CD4-positive, alpha-beta T cell (primary cell): ENCODE data around the gene KCNIP4. TPM values are rescaled to one million over a fixed set of nuclear protein-coding genes. Genes with fewer than 3 reads are reported as not detected.

Source experiments
- ATAC-seq: fragments of 200-7000 bp; cut with Tn5 transposase; one replicate; pipeline ENCODE4 v1.10.0; 2022; ENCODE audit warnings: mild to moderate bottlenecking; ENCODE audit not compliant: poor library complexity
- CTCF ChIA-PET: fragments of 350-600 bp; sonication (Branson Sonifier 250); formaldehyde crosslinking; loops from one replicate; lab custom pipeline; 2021; ENCODE audit warnings: antibody characterized with exemption, inconsistent platforms; lab: Charles Lee
- POLR2A ChIA-PET: fragments of 350-600 bp; sonication (Branson Sonifier 250); formaldehyde crosslinking; loops from one replicate; lab custom pipeline; 2021; ENCODE audit warnings: antibody characterized with exemption, inconsistent platforms; lab: Charles Lee
- DNase-seq, 14 experiments: peaks; one replicate each; pipeline ENCODE4 v3.0.0-alpha.2; 2013 to 2020; ENCODE audit warnings: mixed read lengths in 2 of 14
- H3K27ac ChIP-seq, 2 donors: one replicate each; pipeline versions ENCODE4 v1.5.1 to v1.7.0; 2013; ENCODE audit warnings: low read length in 2 of 2, low read depth in 1 of 2, mild to moderate bottlenecking in 1 of 2
- H3K27me3 ChIP-seq, 2 experiments: 1 replicate in 1 of 2; 2 replicates in 1 of 2; pipeline versions ENCODE4 v1.6.1 to v1.7.0; 2013; ENCODE audit warnings: low read length in 2 of 2, control low read depth in 1 of 2, mild to moderate bottlenecking in 1 of 2, moderate library complexity in 1 of 2; ENCODE audit not compliant: insufficient read depth in 2 of 2, control insufficient read depth in 1 of 2
- H3K36me3 ChIP-seq: one replicate; pipeline ENCODE4 v1.6.1; 2013; ENCODE audit warnings: low read length, control low read depth; ENCODE audit not compliant: insufficient read depth
- H3K4me1 ChIP-seq: one replicate; pipeline ENCODE4 v1.6.1; 2013; ENCODE audit warnings: low read length, control low read depth; ENCODE audit not compliant: insufficient read depth
- H3K4me3 ChIP-seq: one replicate; pipeline ENCODE4 v1.5.1; 2013; ENCODE audit warnings: mild to moderate bottlenecking, low read length, moderate library complexity
- H3K9me3 ChIP-seq, 2 experiments: 1 replicate in 1 of 2; 2 replicates in 1 of 2; pipeline versions ENCODE4 v1.6.1 to v1.7.0; 2013; ENCODE audit warnings: low read length in 2 of 2, mild to moderate bottlenecking in 2 of 2, control low read depth in 1 of 2, moderate library complexity in 1 of 2; ENCODE audit not compliant: control insufficient read depth in 1 of 2, insufficient read depth in 1 of 2
- H3K27ac Mint-ChIP-seq: one replicate; pipeline ENCODE4 v1.8.0; 2020; ENCODE audit warnings: mixed read lengths
- H3K27me3 Mint-ChIP-seq: one replicate; pipeline ENCODE4 v1.8.0; 2021; ENCODE audit warnings: mixed read lengths
- H3K36me3 Mint-ChIP-seq: one replicate; pipeline ENCODE4 v1.8.0; 2021; ENCODE audit warnings: low read depth, mixed read lengths
- H3K4me1 Mint-ChIP-seq: one replicate; pipeline ENCODE4 v1.8.0; 2021; ENCODE audit warnings: low read depth, mixed read lengths
- H3K4me3 Mint-ChIP-seq: one replicate; pipeline ENCODE4 v1.8.0; 2020; ENCODE audit warnings: mild to moderate bottlenecking, mixed read lengths
- H3K9me3 Mint-ChIP-seq: one replicate; pipeline ENCODE4 v1.8.0; 2020; ENCODE audit warnings: mixed read lengths
- CTCF ChIP-seq: fragments of 200-600 bp; IDR thresholded peaks from one replicate; pipeline ENCODE4 v1.8.0; 2022; ENCODE audit warnings: antibody characterized with exemption, mild to moderate bottlenecking
- intact Hi-C, 2 experiments: fragments of 100-400 bp; cut with DNase I in 1 of 2; cut with micrococcal nuclease in 1 of 2; formaldehyde crosslinking; loops; one replicate each; pipeline versions ENCODE4 v1.15.1 to v1.9.0; 2023 to 2025; cut with DNase I, micrococcal nuclease
- total RNA-seq, 174 experiments: library from RNA in 2 of 174; stranded (reverse) in 2 of 174; gene quantifications; one replicate each; pipeline ENCODE4 v1.2.3 and lab custom pipeline; 2021 to 2026

KCNIP4 gene
- total RNA-seq, 2 experiments from 2014 or later = not detected

- Mint-ChIP-seq H3K36me3 (no peaks in the 10 kb centered on the region), H3K9me3 (no peaks in the 10 kb centered on the region), H3K4me3 (no peak overlapping the region), H3K27me3 (peaks cover 5% of the 10 kb centered on the region), H3K27ac (no peak overlapping the region), H3K4me1 (no peaks in the 10 kb centered on the region)
- no peak for ATAC-seq
- Histone ChIP-seq H3K36me3 (no peaks in the 10 kb centered on the region), H3K4me3 (no peak overlapping the region), H3K27ac (no peak overlapping the region), H3K27me3 (no peaks in the 10 kb centered on the region), H3K9me3 (no peaks in the 10 kb centered on the region), H3K4me1 (peaks cover 4% of the 10 kb centered on the region)
- DNase-seq = peak in 8 of 14 experiments; percentile 0 to 66 (median 5)
- peak; percentile 53 for TF ChIP-seq CTCF
- CTCF ChIA-PET = interaction anchor here (1.1 kb wide), 1 partner anchor 13 kb away, joined by 4 read pairs; no protein-coding TSS in a partner anchor
- POLR2A ChIA-PET = interaction anchor here (0.5 to 0.6 kb wide), 2 partner anchors 142 to 144 kb away, joined by 3 read pairs; no protein-coding TSS in a partner anchor
- intact Hi-C loops = loop anchor here in 1 of 2 experiments (5.0 kb wide), 1 partner anchor 994 kb away; no protein-coding TSS in a partner anchor
Observed at GRCh38 chr4:20773144-20773997, 1175.2 kb downstream of the KCNIP4 start.

- no peaks in the 10 kb centered on the region for H3K9me3 Mint-ChIP-seq
- CTCF ChIA-PET = no interaction called here
- no peaks in the 10 kb centered on the region for H3K4me1 ChIP-seq
- H3K36me3 Mint-ChIP-seq = no peaks in the 10 kb centered on the region
- ATAC-seq = no peak
- no peaks in the 10 kb centered on the region for H3K27me3 Mint-ChIP-seq
- no peak overlapping the region for H3K27ac ChIP-seq
- H3K27ac Mint-ChIP-seq = no peak overlapping the region
- H3K4me3 ChIP-seq = no peak overlapping the region
- no peak overlapping the region for H3K4me3 Mint-ChIP-seq
- no peak for DNase-seq
- POLR2A ChIA-PET = no interaction called here
- no peaks in the 10 kb centered on the region for H3K36me3 ChIP-seq
- intact Hi-C loops = no loop called here
- no peaks in the 10 kb centered on the region for H3K27me3 ChIP-seq
- TF ChIP-seq CTCF = no peak
- no peaks in the 10 kb centered on the region for H3K9me3 ChIP-seq
- no peaks in the 10 kb centered on the region for H3K4me1 Mint-ChIP-seq
Observed at GRCh38 chr4:20764366-20764992, 1184.1 kb downstream of the KCNIP4 start.

GRCh38 chr4:20761826-20762225, 1186.7 kb downstream of the KCNIP4 start:
- Mint-ChIP-seq H3K9me3 (no peaks in the 10 kb centered on the region), H3K27ac (no peak overlapping the region), H3K4me3 (no peak overlapping the region), H3K36me3 (no peaks in the 10 kb centered on the region), H3K27me3 (no peaks in the 10 kb centered on the region), H3K4me1 (no peaks in the 10 kb centered on the region)
- no peak overlapping the region for H3K4me3 ChIP-seq
- ChIA-PET CTCF (no interaction called here), POLR2A (interaction anchor here (0.6 kb wide), 1 partner anchor 232 kb away, joined by 3 read pairs; no protein-coding TSS in a partner anchor)
- no peak overlapping the region for H3K27ac ChIP-seq
- TF ChIP-seq CTCF = no peak
- DNase-seq = no peak
- no peaks in the 10 kb centered on the region for H3K27me3 ChIP-seq
- H3K4me1 ChIP-seq = no peaks in the 10 kb centered on the region
- H3K36me3 ChIP-seq = no peaks in the 10 kb centered on the region
- intact Hi-C loops = no loop called here
- H3K9me3 ChIP-seq = no peaks in the 10 kb centered on the region
- no peak for ATAC-seq
